Activated CD8-positive, alpha-beta memory T cell treated with anti-CD3 and anti-CD28 coated beads for 1 hour (primary cell): ENCODE results near the gene SLC22A12.

Experiments
- DNase-seq, 2 donors: peaks; one replicate each; pipeline ENCODE4 v3.0.0-alpha.2; 2020; ENCODE audit warnings: low read depth in 1 of 2; ENCODE audit errors: extremely low read depth in 1 of 2

SLC22A12 gene

GRCh38 chr11:64643256-64643881, 52.3 kb downstream of the SLC22A12 start:
- no peak for DNase-seq

GRCh38 chr11:64643920-64644646, 53.1 kb downstream of the SLC22A12 start:
- no peak for DNase-seq

- DNase-seq: no peak
Observed at GRCh38 chr11:64644647-64645275, 53.7 kb downstream of the SLC22A12 start.

- no peak for DNase-seq
Observed at GRCh38 chr11:64647019-64647779, 56.2 kb downstream of the SLC22A12 start.

- no peak for DNase-seq
Observed at GRCh38 chr11:64648551-64648950, 57.5 kb downstream of the SLC22A12 start.

GRCh38 chr11:64649291-64649697, 58.3 kb downstream of the SLC22A12 start:
- no peak for DNase-seq

GRCh38 chr11:64650923-64651523, 60.0 kb downstream of the SLC22A12 start:
- DNase-seq: no peak
